Esophagus mucosa (tissue), 1 donor: Measurements from ENCODE around the gene CCDC85B. TPM values are rescaled to one million over a fixed set of nuclear protein-coding genes. Genes with fewer than 3 reads are reported as not detected.
"Not testable (repeated sequence)": the region's sequence is repeated elsewhere in the genome, so short reads cannot be mapped to it uniquely, and the experiment has no call there.

Experiments
- ATAC-seq: fragments of 200-7000 bp; cut with Tn5 transposase; one replicate; pipeline ENCODE4 v1.9.1; 2020
- total RNA-seq: library from RNA; stranded (reverse); gene quantifications from one replicate; pipeline ENCODE4 v1.2.4, GENCODE V29; 2023
- donor health status: DM: yes; HTN: yes; CAD: no.

Gene CCDC85B
- 15.3 TPM for total RNA-seq

DNA sequence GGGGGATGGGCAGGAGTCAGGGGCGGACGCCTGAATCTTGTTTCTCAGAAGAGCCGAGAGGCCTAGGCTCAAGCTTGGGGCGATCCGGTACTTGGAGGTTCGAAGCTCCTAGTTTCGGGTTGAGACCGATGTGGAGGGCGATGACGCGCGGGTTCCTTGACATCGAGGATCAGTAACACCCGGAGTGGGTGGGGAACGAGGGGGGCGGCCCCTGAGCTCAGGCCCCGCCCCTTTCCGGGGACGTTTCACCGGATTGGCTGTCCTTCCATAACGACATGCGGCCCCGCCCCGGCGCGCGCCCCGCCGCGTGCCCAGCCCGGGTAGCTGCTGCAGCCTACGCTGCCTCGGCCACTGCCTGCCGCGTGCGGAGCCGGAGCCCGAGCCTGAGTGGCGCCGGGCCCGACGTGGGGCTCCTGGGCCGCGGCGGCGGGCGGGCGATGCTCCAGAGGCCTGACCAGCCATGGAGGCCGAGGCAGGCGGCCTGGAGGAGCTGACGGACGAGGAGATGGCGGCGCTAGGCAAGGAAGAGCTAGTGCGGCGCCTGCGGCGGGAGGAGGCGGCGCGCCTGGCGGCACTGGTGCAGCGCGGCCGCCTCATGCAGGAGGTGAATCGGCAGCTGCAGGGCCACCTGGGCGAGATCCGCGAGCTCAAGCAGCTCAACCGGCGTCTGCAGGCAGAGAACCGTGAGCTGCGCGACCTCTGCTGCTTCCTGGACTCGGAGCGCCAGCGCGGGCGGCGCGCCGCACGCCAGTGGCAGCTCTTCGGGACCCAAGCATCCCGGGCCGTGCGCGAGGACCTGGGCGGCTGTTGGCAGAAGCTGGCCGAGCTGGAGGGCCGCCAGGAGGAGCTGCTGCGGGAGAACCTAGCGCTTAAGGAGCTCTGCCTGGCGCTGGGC, at the start of gene CCDC85B:
Gene CCDC85B, plus strand, starts transcription at position 350 of the 895 bp plus-strand sequence. Its CDS starts 111 bp downstream, at position 461.
- peak; percentile 80 for ATAC-seq

DNA sequence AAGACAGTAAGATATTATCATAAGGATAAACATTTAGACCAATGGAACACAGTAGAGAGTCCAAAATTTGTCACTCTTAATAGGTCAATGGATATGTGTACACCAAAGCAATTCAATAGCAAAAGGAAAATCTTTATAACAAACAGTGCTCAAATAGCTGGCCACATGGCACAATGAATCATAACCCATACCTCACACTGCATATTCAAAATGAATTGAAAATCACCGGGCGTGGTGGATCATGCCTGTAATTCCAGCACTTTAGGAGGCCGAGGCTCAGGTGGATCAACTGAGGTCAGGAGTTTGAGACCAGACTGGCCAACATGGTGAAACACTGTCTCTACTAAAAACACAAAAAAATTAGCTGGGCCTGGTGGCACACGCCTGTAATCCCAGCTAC, 48.3 kb upstream of the CCDC85B start:
- peak; percentile 53 for ATAC-seq

- peak; percentile 25 for ATAC-seq
Observed at GRCh38 chr11:65843811-65844210, 46.7 kb upstream of the CCDC85B start.

- peak; percentile 6 for ATAC-seq
Observed at GRCh38 chr11:65844231-65844872, 46.1 kb upstream of the CCDC85B start.

DNA sequence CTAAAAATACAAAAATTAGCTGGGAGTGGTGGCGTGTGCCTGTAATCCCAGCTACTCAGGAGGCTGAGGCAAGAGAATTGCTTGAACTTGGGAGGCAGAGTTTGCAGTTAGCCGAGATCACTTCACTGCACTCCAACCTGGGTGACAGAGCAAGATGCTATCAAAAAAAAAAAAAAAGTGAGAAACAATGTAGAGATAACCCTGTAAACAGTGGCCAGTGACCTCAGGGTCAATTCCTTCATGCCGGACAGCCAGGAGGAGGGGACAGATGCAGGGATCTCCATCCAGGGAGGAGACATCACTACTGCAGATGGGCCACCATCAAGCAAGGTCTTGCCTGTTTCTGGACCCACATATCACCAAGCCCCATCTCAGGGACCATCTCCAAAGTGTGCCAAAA, 42.7 kb upstream of the CCDC85B start:
- ATAC-seq: no peak

- not testable (repeated sequence) for ATAC-seq
Observed at GRCh38 chr11:65848693-65849092, 41.8 kb upstream of the CCDC85B start.

- ATAC-seq: peak; percentile 2
Observed at GRCh38 chr11:65849366-65849765, 41.1 kb upstream of the CCDC85B start.

- ATAC-seq: peak; percentile 0
Observed at GRCh38 chr11:65849771-65850216, 40.7 kb upstream of the CCDC85B start.

- peak; percentile 6 for ATAC-seq
Observed at GRCh38 chr11:65850217-65851082, 40.0 kb upstream of the CCDC85B start.

- ATAC-seq: peak; percentile 22
Observed at GRCh38 chr11:65851083-65851579, 39.3 kb upstream of the CCDC85B start.

DNA sequence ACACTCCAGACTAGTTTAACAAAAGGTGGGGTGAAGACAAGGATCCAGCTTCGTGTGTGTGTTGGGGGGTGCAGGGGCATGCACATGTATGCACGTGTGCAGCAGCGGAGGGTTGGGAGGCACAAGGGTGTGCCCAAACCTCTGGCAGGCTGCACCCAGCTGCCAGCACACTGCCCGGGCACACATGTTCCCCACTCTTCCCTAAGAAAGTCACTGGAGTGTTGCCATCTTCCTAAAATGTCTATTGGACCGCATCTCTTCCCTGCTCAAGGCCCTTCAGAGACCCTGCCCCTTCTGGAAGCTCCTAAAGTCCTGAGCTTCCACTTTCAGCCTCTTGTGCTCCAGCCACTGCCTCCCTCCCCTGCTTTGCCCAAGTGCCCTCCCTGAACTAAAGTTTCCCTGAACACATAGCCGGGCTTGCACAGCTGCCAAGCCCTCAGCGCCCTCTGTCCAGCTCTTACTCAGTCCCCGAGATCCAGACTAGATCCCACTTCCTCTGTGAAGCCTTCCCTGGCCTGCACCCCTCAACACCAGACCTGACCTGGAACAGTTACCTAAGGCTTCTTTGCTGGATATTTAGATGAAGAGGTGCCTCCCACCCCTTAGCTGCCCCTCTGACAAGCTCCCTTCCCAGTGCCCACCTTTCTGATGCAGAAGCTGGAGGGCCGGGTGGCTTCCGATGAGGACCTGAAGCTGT, 38.5 kb upstream of the CCDC85B start:
- ATAC-seq: no peak

GRCh38 chr11:65852508-65853245, 37.8 kb upstream of the CCDC85B start:
- no peak for ATAC-seq

DNA sequence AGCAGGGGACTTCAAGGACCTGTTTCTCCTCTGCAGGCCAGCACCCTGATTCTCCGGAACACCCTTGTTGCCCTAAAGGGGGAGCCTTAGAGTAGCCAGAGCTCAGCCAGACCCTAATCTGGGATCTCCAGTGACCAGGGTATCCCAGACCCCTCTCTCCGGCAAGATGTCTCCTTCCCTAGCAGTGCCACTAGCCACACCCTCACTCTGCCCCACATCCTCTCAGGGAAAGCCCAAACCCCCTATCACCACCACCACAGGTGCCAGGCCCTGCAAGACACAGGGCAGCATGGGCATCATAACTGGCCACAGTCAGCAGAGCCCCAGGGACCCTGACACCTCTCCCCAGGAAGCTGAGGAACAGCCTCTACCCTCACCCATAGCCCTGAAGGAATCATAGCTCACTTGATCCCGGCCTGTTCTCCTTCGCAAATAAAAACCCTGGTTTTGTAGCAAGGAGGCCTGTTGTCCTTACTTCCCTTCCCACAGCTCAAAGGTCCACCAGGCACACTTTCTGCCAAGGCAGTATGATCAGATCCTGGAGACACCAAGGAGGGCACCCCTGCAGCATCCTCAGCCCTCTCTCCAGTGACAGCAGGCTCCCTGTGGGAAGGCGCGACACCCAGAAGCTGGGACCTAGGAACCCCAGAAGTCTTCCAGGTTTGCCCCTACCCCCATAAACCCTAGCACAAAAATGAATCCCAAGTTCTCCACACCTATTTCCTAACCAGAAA, 37.1 kb upstream of the CCDC85B start:
- no peak for ATAC-seq

DNA sequence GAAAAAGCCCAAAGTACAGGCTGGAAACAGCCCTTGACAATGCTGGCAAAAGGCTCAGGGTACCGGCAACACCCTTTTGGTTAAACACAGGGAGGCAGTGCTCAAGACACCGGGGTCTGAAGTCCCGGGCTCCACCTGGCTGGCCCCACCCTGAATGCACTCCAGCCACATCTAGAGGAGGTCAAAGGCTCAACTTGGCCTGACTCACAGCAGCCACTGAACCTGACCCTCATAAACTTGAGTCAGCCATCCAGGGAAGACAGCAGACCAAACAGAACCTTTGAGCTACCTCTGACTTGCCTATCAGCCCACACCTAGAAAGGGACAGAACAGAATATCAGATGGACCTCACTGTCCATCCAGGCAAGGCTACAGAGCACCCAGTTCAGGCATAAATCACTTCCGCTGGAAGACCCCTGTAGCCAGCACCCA, 36.3 kb upstream of the CCDC85B start:
- ATAC-seq: no peak

GRCh38 chr11:65854852-65855837, 35.3 kb upstream of the CCDC85B start:
- ATAC-seq: no peak

DNA sequence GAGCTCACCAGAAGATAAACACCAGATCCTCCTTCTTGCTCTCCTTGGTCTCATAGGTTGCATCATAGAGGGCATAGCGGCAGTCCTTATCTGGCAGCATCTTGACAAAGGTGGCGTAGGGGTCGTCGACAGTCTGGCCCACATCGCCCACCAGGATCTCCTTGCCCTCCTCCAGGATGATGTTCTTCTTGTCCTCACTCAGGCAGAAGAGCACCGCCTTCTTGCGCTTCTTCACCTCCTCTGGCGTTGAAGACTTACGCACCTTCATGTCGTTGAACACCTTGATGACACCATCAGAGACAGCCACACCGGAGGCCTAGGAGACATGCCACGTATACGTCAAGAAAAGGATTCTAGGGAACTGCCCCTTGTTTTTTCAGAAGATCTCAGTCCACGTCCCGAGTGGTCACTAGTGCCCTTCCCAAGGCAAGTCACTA, 34.5 kb upstream of the CCDC85B start:
- no peak for ATAC-seq

- ATAC-seq: peak; percentile 43
Observed at GRCh38 chr11:65856689-65857499, 33.6 kb upstream of the CCDC85B start.

- ATAC-seq: peak; percentile 0
Observed at GRCh38 chr11:65857500-65857852, 33.0 kb upstream of the CCDC85B start.
